HepG2 (cell line): ENCODE results near the gene NABP1. TPM values are rescaled to one million over a fixed set of nuclear protein-coding genes. Genes with fewer than 3 reads are reported as not detected.
A peak's percentile ranks its signal among the peaks of the same experiment; 100 is the strongest.

ENCODE experiments used
- AHR ChIP-seq: IDR thresholded peaks from 2 replicates; pipeline ENCODE4 v1.6.1; 2018; ENCODE audit warnings: missing genetic modification reagents, missing compliant biosample characterization
- HNRNPL ChIP-seq: fragments of 200-400 bp; formaldehyde crosslinking; IDR thresholded peaks from 2 replicates; pipeline ENCODE4 v1.6.1; 2017; ENCODE audit warnings: mild to moderate bottlenecking, low read depth, low read length
- NFIB ChIP-seq: sonication (generic); formaldehyde crosslinking; IDR thresholded peaks from 2 replicates; pipeline ENCODE4 v1.9.0; 2021; ENCODE audit warnings: missing genetic modification reagents, mild to moderate bottlenecking, borderline replicate concordance
- PPARG ChIP-seq: conservative IDR thresholded peaks from 2 replicates; pipeline ENCODE4 v1.6.1; 2016; ENCODE audit warnings: missing biosample characterization, missing genetic modification reagents
- PTBP1 ChIP-seq: fragments of 200-400 bp; formaldehyde crosslinking; IDR thresholded peaks from 2 replicates; pipeline ENCODE4 v1.6.1; 2018; ENCODE audit warnings: low read length, low read depth; ENCODE audit not compliant: poor library complexity, severe bottlenecking
- RFX3 ChIP-seq: IDR thresholded peaks from 2 replicates; pipeline ENCODE4 v1.6.1; 2016; ENCODE audit warnings: missing biosample characterization, missing genetic modification reagents
- TAF15 ChIP-seq: fragments of 200-400 bp; formaldehyde crosslinking; IDR thresholded peaks from one replicate; pipeline ENCODE4 v1.6.1; 2018; ENCODE audit warnings: mild to moderate bottlenecking, low read depth, low read length; ENCODE audit not compliant: poor library complexity, severe bottlenecking
- TRIM24 ChIP-seq: sonication (generic); formaldehyde crosslinking; IDR thresholded peaks from 2 replicates; pipeline ENCODE4 v1.8.0; 2022; ENCODE audit warnings: mild to moderate bottlenecking, missing genetic modification reagents
- ZFP82 ChIP-seq: sonication (generic); formaldehyde crosslinking; IDR thresholded peaks from 2 replicates; pipeline ENCODE4 v1.5.1; 2020; ENCODE audit warnings: mild to moderate bottlenecking, missing genetic modification reagents, borderline replicate concordance
- ZNF10 ChIP-seq: sonication (generic); formaldehyde crosslinking; IDR thresholded peaks from 2 replicates; pipeline ENCODE4 v1.4.0; 2020; ENCODE audit warnings: mild to moderate bottlenecking, low read depth, missing genetic modification reagents, borderline replicate concordance
- ZNF12 ChIP-seq: sonication (generic); formaldehyde crosslinking; IDR thresholded peaks from 2 replicates; pipeline ENCODE4 v1.5.0; 2020; ENCODE audit warnings: missing genetic modification reagents
- ZNF781 ChIP-seq: sonication (generic); formaldehyde crosslinking; IDR thresholded peaks from 2 replicates; pipeline ENCODE4 v1.5.1; 2020; ENCODE audit warnings: borderline replicate concordance, mild to moderate bottlenecking, missing genetic modification reagents; ENCODE audit errors: not compliant biosample characterization
- polyA plus RNA-seq, 8 experiments: library from polyadenylated mRNA; depleted of rRNA in 3 of 8; stranded (reverse) in 7 of 8; unstranded in 1 of 8; fragments of >200 nt; fragmentation: Illumina TruSeq in 4 of 8; extraction: Trizol in 4 of 8; gene quantifications; 2 replicates each; pipeline versions ENCODE4 v1.2.1 to v1.2.3, GENCODE V29; 2011 to 2016; ENCODE audit warnings: low read depth in 4 of 8, missing spikeins in 1 of 8, mixed read lengths in 1 of 8; ENCODE audit not compliant: insufficient read depth in 1 of 8
- total RNA-seq, 5 experiments: library from RNA; depleted of rRNA; stranded (reverse); fragments of >200 nt; fragmentation: Illumina TruSeq; extraction: Trizol; gene quantifications; 2 replicates each; pipeline ENCODE4 v1.2.3, GENCODE V29; 2016; ENCODE audit warnings: low read depth in 1 of 5
- TF ChIP-seq, protein P1 (sequence below), 2 experiments: IDR thresholded peaks; 2 replicates each; pipeline ENCODE4 v1.6.1; 2011 to 2012; ENCODE audit warnings: low read length in 2 of 2, borderline replicate concordance in 1 of 2, low read depth in 1 of 2, mild to moderate bottlenecking in 1 of 2, moderate library complexity in 1 of 2
- TF ChIP-seq, protein P2 (sequence below): sonication (generic); formaldehyde crosslinking; IDR thresholded peaks from 2 replicates; pipeline ENCODE4 v1.4.0; 2020; ENCODE audit warnings: missing genetic modification reagents
- TF ChIP-seq, protein P3 (sequence below): sonication (generic); formaldehyde crosslinking; IDR thresholded peaks from 2 replicates; pipeline ENCODE4 v1.5.1; 2020; ENCODE audit warnings: mild to moderate bottlenecking, moderate library complexity, missing genetic modification reagents
- TF ChIP-seq, protein P4 (sequence below): sonication (generic); formaldehyde crosslinking; IDR thresholded peaks from 2 replicates; pipeline ENCODE4 v1.4.0; 2020; ENCODE audit warnings: mild to moderate bottlenecking, missing genetic modification reagents
- TF ChIP-seq, protein P5 (sequence below): sonication (generic); formaldehyde crosslinking; IDR thresholded peaks from 2 replicates; pipeline ENCODE4 v1.5.1; 2020; ENCODE audit warnings: missing genetic modification reagents, mild to moderate bottlenecking, borderline replicate concordance
- TF ChIP-seq, protein P6 (sequence below): sonication (generic); formaldehyde crosslinking; IDR thresholded peaks from 2 replicates; pipeline ENCODE4 v1.5.1; 2020; ENCODE audit warnings: missing genetic modification reagents, mild to moderate bottlenecking, borderline replicate concordance

NABP1 gene
- total and polyA plus RNA-seq, 2 of the 13 experiments (the other 11 are each of a cell fraction or from before 2014, with no cell fraction given), result 14.9 to 19.8 TPM

DNA sequence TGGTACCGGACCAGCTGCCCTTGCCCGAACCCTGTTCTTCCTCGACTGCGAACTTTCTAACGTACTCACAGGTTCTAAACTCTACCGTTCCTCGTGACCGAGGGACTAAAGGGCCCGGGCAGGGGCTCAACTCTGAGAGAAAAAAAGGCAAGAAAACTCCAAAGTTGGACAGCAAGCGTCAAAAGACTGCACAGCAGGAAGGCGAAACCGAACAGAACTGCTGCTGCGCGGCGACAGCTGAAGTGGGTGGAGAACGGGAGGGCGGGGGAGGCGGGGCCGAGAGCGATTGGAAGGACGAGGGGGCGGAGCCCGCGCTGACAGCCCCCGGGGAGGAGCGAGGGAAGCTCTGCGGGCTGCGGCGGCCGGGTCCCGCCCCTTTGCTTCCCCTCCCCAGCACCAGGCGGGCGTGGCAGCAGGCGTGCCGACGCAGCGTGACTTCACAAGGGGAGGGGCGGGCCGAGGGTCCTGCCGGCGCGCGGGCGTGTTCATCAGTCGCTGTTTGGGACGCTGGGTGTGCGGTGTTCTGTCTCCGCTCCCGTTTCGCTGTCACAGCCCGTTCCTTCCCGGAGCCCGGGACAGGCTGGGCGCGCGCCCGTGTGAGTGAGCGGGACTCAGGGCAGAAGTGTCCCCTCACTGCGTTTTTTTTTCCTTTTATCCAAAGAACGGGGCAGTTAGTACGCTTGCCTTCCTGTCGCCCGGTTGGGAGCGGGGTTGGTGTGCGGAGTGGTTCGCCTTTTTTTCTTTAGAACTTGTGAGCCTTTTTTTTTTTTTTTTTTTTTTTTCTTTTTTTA, at the start of gene NABP1 (continued):
- TF ChIP-seq, protein P1, sequence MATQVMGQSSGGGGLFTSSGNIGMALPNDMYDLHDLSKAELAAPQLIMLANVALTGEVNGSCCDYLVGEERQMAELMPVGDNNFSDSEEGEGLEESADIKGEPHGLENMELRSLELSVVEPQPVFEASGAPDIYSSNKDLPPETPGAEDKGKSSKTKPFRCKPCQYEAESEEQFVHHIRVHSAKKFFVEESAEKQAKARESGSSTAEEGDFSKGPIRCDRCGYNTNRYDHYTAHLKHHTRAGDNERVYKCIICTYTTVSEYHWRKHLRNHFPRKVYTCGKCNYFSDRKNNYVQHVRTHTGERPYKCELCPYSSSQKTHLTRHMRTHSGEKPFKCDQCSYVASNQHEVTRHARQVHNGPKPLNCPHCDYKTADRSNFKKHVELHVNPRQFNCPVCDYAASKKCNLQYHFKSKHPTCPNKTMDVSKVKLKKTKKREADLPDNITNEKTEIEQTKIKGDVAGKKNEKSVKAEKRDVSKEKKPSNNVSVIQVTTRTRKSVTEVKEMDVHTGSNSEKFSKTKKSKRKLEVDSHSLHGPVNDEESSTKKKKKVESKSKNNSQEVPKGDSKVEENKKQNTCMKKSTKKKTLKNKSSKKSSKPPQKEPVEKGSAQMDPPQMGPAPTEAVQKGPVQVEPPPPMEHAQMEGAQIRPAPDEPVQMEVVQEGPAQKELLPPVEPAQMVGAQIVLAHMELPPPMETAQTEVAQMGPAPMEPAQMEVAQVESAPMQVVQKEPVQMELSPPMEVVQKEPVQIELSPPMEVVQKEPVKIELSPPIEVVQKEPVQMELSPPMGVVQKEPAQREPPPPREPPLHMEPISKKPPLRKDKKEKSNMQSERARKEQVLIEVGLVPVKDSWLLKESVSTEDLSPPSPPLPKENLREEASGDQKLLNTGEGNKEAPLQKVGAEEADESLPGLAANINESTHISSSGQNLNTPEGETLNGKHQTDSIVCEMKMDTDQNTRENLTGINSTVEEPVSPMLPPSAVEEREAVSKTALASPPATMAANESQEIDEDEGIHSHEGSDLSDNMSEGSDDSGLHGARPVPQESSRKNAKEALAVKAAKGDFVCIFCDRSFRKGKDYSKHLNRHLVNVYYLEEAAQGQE (IDR thresholded peaks at IDR 0.05; ENCODE audit: borderline replicate concordance in 1 of 2, low read depth in 1 of 2, low read length in 2 of 2), result peak in 1 of 2 experiments; percentile 84; a peak in 2 of 4 replicates
- no peak for TF ChIP-seq RFX3
- TF ChIP-seq PPARG, result peak; percentile 56
- TF ChIP-seq, protein P2, sequence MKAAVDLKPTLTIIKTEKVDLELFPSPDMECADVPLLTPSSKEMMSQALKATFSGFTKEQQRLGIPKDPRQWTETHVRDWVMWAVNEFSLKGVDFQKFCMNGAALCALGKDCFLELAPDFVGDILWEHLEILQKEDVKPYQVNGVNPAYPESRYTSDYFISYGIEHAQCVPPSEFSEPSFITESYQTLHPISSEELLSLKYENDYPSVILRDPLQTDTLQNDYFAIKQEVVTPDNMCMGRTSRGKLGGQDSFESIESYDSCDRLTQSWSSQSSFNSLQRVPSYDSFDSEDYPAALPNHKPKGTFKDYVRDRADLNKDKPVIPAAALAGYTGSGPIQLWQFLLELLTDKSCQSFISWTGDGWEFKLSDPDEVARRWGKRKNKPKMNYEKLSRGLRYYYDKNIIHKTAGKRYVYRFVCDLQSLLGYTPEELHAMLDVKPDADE (CRISPR knock-in tag), result peak; percentile 66; the same call in 1 of the 2 replicates
- TF ChIP-seq, protein P3, sequence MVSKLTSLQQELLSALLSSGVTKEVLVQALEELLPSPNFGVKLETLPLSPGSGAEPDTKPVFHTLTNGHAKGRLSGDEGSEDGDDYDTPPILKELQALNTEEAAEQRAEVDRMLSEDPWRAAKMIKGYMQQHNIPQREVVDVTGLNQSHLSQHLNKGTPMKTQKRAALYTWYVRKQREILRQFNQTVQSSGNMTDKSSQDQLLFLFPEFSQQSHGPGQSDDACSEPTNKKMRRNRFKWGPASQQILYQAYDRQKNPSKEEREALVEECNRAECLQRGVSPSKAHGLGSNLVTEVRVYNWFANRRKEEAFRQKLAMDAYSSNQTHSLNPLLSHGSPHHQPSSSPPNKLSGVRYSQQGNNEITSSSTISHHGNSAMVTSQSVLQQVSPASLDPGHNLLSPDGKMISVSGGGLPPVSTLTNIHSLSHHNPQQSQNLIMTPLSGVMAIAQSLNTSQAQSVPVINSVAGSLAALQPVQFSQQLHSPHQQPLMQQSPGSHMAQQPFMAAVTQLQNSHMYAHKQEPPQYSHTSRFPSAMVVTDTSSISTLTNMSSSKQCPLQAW, result peak; percentile 85
- peak; percentile 97 for TF ChIP-seq AHR
- TF ChIP-seq PTBP1, result no peak
- peak; percentile 92 for TF ChIP-seq TAF15
- TF ChIP-seq, protein P4, sequence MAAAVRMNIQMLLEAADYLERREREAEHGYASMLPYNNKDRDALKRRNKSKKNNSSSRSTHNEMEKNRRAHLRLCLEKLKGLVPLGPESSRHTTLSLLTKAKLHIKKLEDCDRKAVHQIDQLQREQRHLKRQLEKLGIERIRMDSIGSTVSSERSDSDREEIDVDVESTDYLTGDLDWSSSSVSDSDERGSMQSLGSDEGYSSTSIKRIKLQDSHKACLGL (CRISPR knock-in tag), result peak; percentile 93
- TF ChIP-seq, protein P5, sequence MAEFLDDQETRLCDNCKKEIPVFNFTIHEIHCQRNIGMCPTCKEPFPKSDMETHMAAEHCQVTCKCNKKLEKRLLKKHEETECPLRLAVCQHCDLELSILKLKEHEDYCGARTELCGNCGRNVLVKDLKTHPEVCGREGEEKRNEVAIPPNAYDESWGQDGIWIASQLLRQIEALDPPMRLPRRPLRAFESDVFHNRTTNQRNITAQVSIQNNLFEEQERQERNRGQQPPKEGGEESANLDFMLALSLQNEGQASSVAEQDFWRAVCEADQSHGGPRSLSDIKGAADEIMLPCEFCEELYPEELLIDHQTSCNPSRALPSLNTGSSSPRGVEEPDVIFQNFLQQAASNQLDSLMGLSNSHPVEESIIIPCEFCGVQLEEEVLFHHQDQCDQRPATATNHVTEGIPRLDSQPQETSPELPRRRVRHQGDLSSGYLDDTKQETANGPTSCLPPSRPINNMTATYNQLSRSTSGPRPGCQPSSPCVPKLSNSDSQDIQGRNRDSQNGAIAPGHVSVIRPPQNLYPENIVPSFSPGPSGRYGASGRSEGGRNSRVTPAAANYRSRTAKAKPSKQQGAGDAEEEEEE, result no peak
- TF ChIP-seq HNRNPL, result peak; percentile 78; the same call in 1 of the 2 replicates
- no peak for TF ChIP-seq ZNF10 (CRISPR knock-in tag)
- peak; percentile 80; the same call in 1 of the 2 replicates for TF ChIP-seq ZFP82 (CRISPR knock-in tag)
- no peak for TF ChIP-seq TRIM24
- TF ChIP-seq ZNF12 (CRISPR knock-in tag), result peak; percentile 66
- TF ChIP-seq, protein P6, sequence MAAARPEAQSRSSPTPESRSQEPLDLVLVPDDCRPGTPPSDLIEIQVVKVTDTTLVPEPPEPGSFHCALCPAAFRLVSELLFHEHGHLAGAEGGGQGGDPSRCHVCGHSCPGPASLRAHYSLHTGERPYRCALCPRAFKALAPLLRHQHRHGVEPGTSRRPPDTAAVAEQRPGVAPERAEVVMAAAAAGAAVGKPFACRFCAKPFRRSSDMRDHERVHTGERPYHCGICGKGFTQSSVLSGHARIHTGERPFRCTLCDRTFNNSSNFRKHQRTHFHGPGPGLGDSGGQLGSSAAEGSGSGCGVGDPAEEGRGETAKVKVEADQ (CRISPR knock-in tag), result peak; percentile 78
- no peak for TF ChIP-seq NFIB
- no peak for TF ChIP-seq ZNF781 (CRISPR knock-in tag)
